ENCODE results near the gene NTRK2.

- TF ChIP-seq CTCF (IDR thresholded peaks at IDR 0.05; ENCODE audit: poor library complexity) (no peak), EZH2 (IDR thresholded peaks at IDR 0.05; ENCODE audit: borderline replicate concordance) (no peak)
These were observed 270.8 kb downstream of the NTRK2 start for GRCh38 chr9:84940294-84940693.

Data from hepatocyte (in vitro differentiated cells).